Stomach (tissue), 9 donors: Measurements from ENCODE around the gene NKPD1. TPM values are rescaled to one million over a fixed set of nuclear protein-coding genes. Genes with fewer than 3 reads are reported as not detected.
A peak's percentile ranks its signal among the peaks of the same experiment; 100 is the strongest.

ENCODE experiments used
- DNase-seq, 2 donors: peaks; one replicate each; pipeline versions ENCODE4 v3.0.0 to v3.0.0-alpha.2; 2013 to 2019
- H3K27ac ChIP-seq, 5 donors: fragments of 200-600 bp in 4 of 5; sonication (generic) in 4 of 5; one replicate each; pipeline ENCODE4 v1.5.1; 2013 to 2019; ENCODE audit warnings: mild to moderate bottlenecking in 1 of 5, moderate library complexity in 1 of 5
- H3K27me3 ChIP-seq, 3 donors: fragments of 200-600 bp; sonication (generic); one replicate each; pipeline ENCODE4 v1.5.1; 2017 to 2019; ENCODE audit warnings: mixed run types in 1 of 3
- H3K36me3 ChIP-seq, 4 donors: fragments of 200-600 bp; sonication (generic); 1 replicate in 3 of 4; 2 replicates in 1 of 4; pipeline ENCODE4 v1.5.1; 2016 to 2019
- H3K4me1 ChIP-seq, 4 donors: fragments of 200-600 bp; sonication (generic); one replicate each; pipeline ENCODE4 v1.5.1; 2016 to 2019
- H3K4me3 ChIP-seq, 4 donors: fragments of 200-600 bp; sonication (generic) in 3 of 4; one replicate each; pipeline ENCODE4 v1.5.1; 2016 to 2019; ENCODE audit warnings: mild to moderate bottlenecking in 1 of 4
- H3K9me3 ChIP-seq, 4 donors: fragments of 200-600 bp; sonication (generic); one replicate each; pipeline ENCODE4 v1.5.1; 2016 to 2019
- EP300 ChIP-seq: sonication (generic); formaldehyde crosslinking; IDR thresholded peaks from one replicate; pipeline ENCODE4 v1.6.1; 2017; ENCODE audit warnings: antibody characterized with exemption
- POLR2AphosphoS5 ChIP-seq, 3 donors: sonication (generic); formaldehyde crosslinking; IDR thresholded peaks; one replicate each; pipeline ENCODE4 v1.6.1; 2016; ENCODE audit warnings: antibody characterized with exemption in 3 of 3
- WGBS, 5 donors: extraction: QIAGEN DNeasy Blood & Tissue Kit in 3 of 5; methylation state at CpG; one replicate each; pipeline versions ENCODE4 v1.1.5 to v1.1.7; 2013 to 2018; 5-methylcytosine and 5-hydroxymethylcytosine counted together
- intact Hi-C: fragments of 100-400 bp; cut with DNase I; formaldehyde crosslinking; loops from one replicate; pipeline ENCODE4 v1.15.1; 2023; ENCODE audit warnings: low total_unique reads
- polyA plus RNA-seq, 3 donors: library from polyadenylated mRNA; stranded (reverse); fragments of 200-250 nt; gene quantifications; one replicate each; pipeline ENCODE4 v1.2.3, GENCODE V29; 2013
- total RNA-seq, 5 donors: library from RNA; depleted of rRNA; stranded (reverse); fragments of >200 nt; gene quantifications; one replicate each; pipeline versions ENCODE4 v1.1.0 to v1.2.3, GENCODE V29; 2014 to 2016
- donor health status: healthy with polysubstance abuse.
- donor health status: Bipolar disorder and iron deficiency.
- donor health status: healthy.

Gene NKPD1
- total and polyA plus RNA-seq, 8 donors: 0.20 TPM; not detected in 7

GRCh38 chr19:45112111-45112827 is 48.5 kb downstream of the NKPD1 start:
- H3K36me3 ChIP-seq: no peaks in the 10 kb centered on the region
- intact Hi-C loops: no loop called here
- TF ChIP-seq EP300 (no peak), POLR2AphosphoS5 (IDR thresholded peaks at IDR 0.05) (no peak)
- no peaks in the 10 kb centered on the region for H3K27me3 ChIP-seq
- DNase-seq: no peak
- H3K9me3 ChIP-seq: no peaks in the 10 kb centered on the region
- peaks cover 40 to 87% (median 71%) of the 10 kb centered on the region in 4 donors for H3K4me1 ChIP-seq
- H3K27ac ChIP-seq: peak overlapping the region; percentile 66 to 80 (median 75)
- H3K4me3 ChIP-seq: no peak overlapping the region
- 75 to 88% (median 84%) methylated on average over 11 of the region's 11 CpGs for WGBS, 5 donors

Other genes with a start within 250 kb of the NKPD1 start
- gene APOC1, start 246.4 kb downstream of the NKPD1 start, total RNA-seq: 10 to 100 TPM in 1 of 5 donors, 1 to 10 TPM in 2, not detected in 2; 5.4 to 70.6 (median 5.7) TPM
- gene APOC1, start 246.4 kb downstream of the NKPD1 start, polyA plus RNA-seq: 10 to 100 TPM; 13.3 to 68.3 (median 21.9) TPM
- gene APOC4, start 218.7 kb downstream of the NKPD1 start, total RNA-seq: not detected
- under 1 TPM in 1 of 3 donors, not detected in 2; 0.33 TPM for gene APOC4, start 218.7 kb downstream of the NKPD1 start, polyA plus RNA-seq
- gene APOC2, start 214.9 kb downstream of the NKPD1 start, total RNA-seq: 10 to 100 TPM in 1 of 5 donors, not detected in 4; 16.8 TPM
- 1 to 10 TPM in 1 of 3 donors, under 1 TPM in 1, not detected in 1; 0.75 to 2.5 TPM for gene APOC2, start 214.9 kb downstream of the NKPD1 start, polyA plus RNA-seq
- 100 to 1,000 TPM in 2 of 5 donors, 10 to 100 TPM in 3; 39.3 to 152 (median 86.6) TPM for gene CLPTM1, start 205.6 kb downstream of the NKPD1 start, total RNA-seq
- 10 to 100 TPM; 43.4 to 73.3 (median 60.1) TPM for gene CLPTM1, start 205.6 kb downstream of the NKPD1 start, polyA plus RNA-seq
- gene RELB, start 159.5 kb downstream of the NKPD1 start, total RNA-seq: 10 to 100 TPM in 2 of 5 donors, 1 to 10 TPM in 2, not detected in 1; 3.2 to 33.5 (median 10.2) TPM
- gene RELB, start 159.5 kb downstream of the NKPD1 start, polyA plus RNA-seq: 10 to 100 TPM in 2 of 3 donors, 1 to 10 TPM in 1; 9.8 to 27.0 (median 14.9) TPM
- gene CLASRP, start 121.9 kb downstream of the NKPD1 start, total RNA-seq: 100 to 1,000 TPM in 3 of 5 donors, 10 to 100 TPM in 2; 27.0 to 491 (median 274) TPM
- 100 to 1,000 TPM in 1 of 3 donors, 10 to 100 TPM in 2; 47.7 to 131 (median 86.6) TPM for gene CLASRP, start 121.9 kb downstream of the NKPD1 start, polyA plus RNA-seq
- gene ZNF296, start 84.5 kb downstream of the NKPD1 start, total RNA-seq: 10 to 100 TPM in 2 of 5 donors, 1 to 10 TPM in 1, under 1 TPM in 1, not detected in 1; 0.45 to 13.4 (median 7.4) TPM
- 1 to 10 TPM; 2.7 to 7.0 (median 5.0) TPM for gene ZNF296, start 84.5 kb downstream of the NKPD1 start, polyA plus RNA-seq
- 100 to 1,000 TPM in 1 of 5 donors, 10 to 100 TPM in 2, 1 to 10 TPM in 2; 1.8 to 107 (median 11.2) TPM for gene GEMIN7, start 81.7 kb downstream of the NKPD1 start, total RNA-seq
- gene GEMIN7, start 81.7 kb downstream of the NKPD1 start, polyA plus RNA-seq: 10 to 100 TPM; 28.2 to 44.3 (median 36.0) TPM
- gene PPP1R37, start 67.8 kb downstream of the NKPD1 start, total RNA-seq: 100 to 1,000 TPM in 1 of 5 donors, 10 to 100 TPM in 4; 25.7 to 268 (median 55.4) TPM
- 10 to 100 TPM; 32.4 to 95.8 (median 39.7) TPM for gene PPP1R37, start 67.8 kb downstream of the NKPD1 start, polyA plus RNA-seq
- 10 to 100 TPM in 3 of 5 donors, 1 to 10 TPM in 1, not detected in 1; 8.7 to 40.7 (median 27.8) TPM for gene TRAPPC6A, start 17.3 kb upstream of the NKPD1 start, total RNA-seq
- gene TRAPPC6A, start 17.3 kb upstream of the NKPD1 start, polyA plus RNA-seq: 10 to 100 TPM; 53.5 to 59.4 (median 58.1) TPM
- gene BLOC1S3, start 17.8 kb upstream of the NKPD1 start, total RNA-seq: 10 to 100 TPM in 2 of 5 donors, 1 to 10 TPM in 3; 3.1 to 71.0 (median 8.3) TPM
- gene BLOC1S3, start 17.8 kb upstream of the NKPD1 start, polyA plus RNA-seq: 1 to 10 TPM; 3.5 to 7.5 (median 4.3) TPM
- gene EXOC3L2, start 84.4 kb upstream of the NKPD1 start, total RNA-seq: 10 to 100 TPM in 1 of 5 donors, 1 to 10 TPM in 1, under 1 TPM in 2, not detected in 1; 0.72 to 20.6 (median 1.0) TPM
- gene EXOC3L2, start 84.4 kb upstream of the NKPD1 start, polyA plus RNA-seq: 1 to 10 TPM; 1.1 to 2.9 (median 1.9) TPM
- gene MARK4, start 90.3 kb upstream of the NKPD1 start, total RNA-seq: 100 to 1,000 TPM in 1 of 5 donors, 10 to 100 TPM in 3, 1 to 10 TPM in 1; 8.8 to 120 (median 21.8) TPM
- 10 to 100 TPM; 12.6 to 16.2 (median 14.6) TPM for gene MARK4, start 90.3 kb upstream of the NKPD1 start, polyA plus RNA-seq
- 10 to 100 TPM in 1 of 5 donors, 1 to 10 TPM in 2, not detected in 2; 4.1 to 10.8 (median 6.2) TPM for gene CKM, start 161.9 kb upstream of the NKPD1 start, total RNA-seq
- gene CKM, start 161.9 kb upstream of the NKPD1 start, polyA plus RNA-seq: 10 to 100 TPM; 10.9 to 58.5 (median 11.3) TPM
- under 1 TPM in 1 of 5 donors, not detected in 4; 0.92 TPM for gene KLC3, start 179.8 kb upstream of the NKPD1 start, total RNA-seq
- 1 to 10 TPM in 2 of 3 donors, under 1 TPM in 1; 0.61 to 7.0 (median 1.1) TPM for gene KLC3, start 179.8 kb upstream of the NKPD1 start, polyA plus RNA-seq
- gene ERCC2, start 209.6 kb upstream of the NKPD1 start, total RNA-seq: 10 to 100 TPM in 3 of 5 donors, 1 to 10 TPM in 2; 5.3 to 77.3 (median 12.0) TPM
- gene ERCC2, start 209.6 kb upstream of the NKPD1 start, polyA plus RNA-seq: 10 to 100 TPM in 1 of 3 donors, 1 to 10 TPM in 2; 6.2 to 10.5 (median 6.9) TPM
- gene PPP1R13L, start 244.1 kb upstream of the NKPD1 start, total RNA-seq: 10 to 100 TPM in 3 of 5 donors, 1 to 10 TPM in 2; 2.4 to 44.9 (median 28.0) TPM
- gene PPP1R13L, start 244.1 kb upstream of the NKPD1 start, polyA plus RNA-seq: 100 to 1,000 TPM in 1 of 3 donors, 10 to 100 TPM in 1, 1 to 10 TPM in 1; 9.2 to 120 (median 11.8) TPM
- 1 to 10 TPM in 2 of 5 donors, under 1 TPM in 1, not detected in 2; 0.55 to 5.9 (median 2.2) TPM for gene POLR1G, start 245.7 kb upstream of the NKPD1 start, total RNA-seq
- 1 to 10 TPM; 1.8 to 7.2 (median 3.4) TPM for gene POLR1G, start 245.7 kb upstream of the NKPD1 start, polyA plus RNA-seq